Measurements from ENCODE around the gene FNDC3A.
A peak's percentile ranks its signal among the peaks of the same experiment; 100 is the strongest.

Gene FNDC3A

GRCh38 chr13:49247643-49248621, 272.2 kb downstream of the FNDC3A start, which contains the start of gene CDADC1:
Gene CDADC1, plus strand, starts transcription at chr13:49247925. Its CDS starts 113 bp downstream, at chr13:49248038.
- DNase-seq = peak; percentile 47 to 98 (median 88)

GRCh38 chr13:49248622-49249002, 272.9 kb downstream of the FNDC3A start:
- peak in 3 of 56 donors; percentile 2 to 34 (median 28) for DNase-seq

GRCh38 chr13:49251326-49251725, 275.6 kb downstream of the FNDC3A start:
- no peak for DNase-seq

- DNase-seq = no peak
Measured at GRCh38 chr13:49253310-49253709, 277.6 kb downstream of the FNDC3A start.

GRCh38 chr13:49254007-49254406, 278.3 kb downstream of the FNDC3A start:
- no peak for DNase-seq

GRCh38 chr13:49256841-49257240, 281.1 kb downstream of the FNDC3A start:
- no peak for DNase-seq

- no peak for DNase-seq
Measured at GRCh38 chr13:49258089-49258796, 282.5 kb downstream of the FNDC3A start.
